Peyer's patch (tissue), 4 donors: Measurements from ENCODE around the gene CCDC192.

ENCODE experiments used
- CTCF ChIP-seq, 6 experiments: fragments of 450-650 bp in 4 of 6; fragments of 200-600 bp in 2 of 6; sonication (generic) in 1 of 6; IDR thresholded peaks; one replicate each; pipeline ENCODE4 v1.5.1; 2017 to 2019; ENCODE audit warnings: antibody characterized with exemption in 6 of 6, mild to moderate bottlenecking in 3 of 6, moderate library complexity in 1 of 6
- POLR2A ChIP-seq, 2 donors: fragments of 450-650 bp; IDR thresholded peaks; one replicate each; pipeline ENCODE4 v1.5.1; 2017; ENCODE audit warnings: antibody characterized with exemption in 2 of 2, mild to moderate bottlenecking in 2 of 2, moderate library complexity in 2 of 2

GRCh38 chr5:127969002-127969401 lies 265.8 kb downstream of the CCDC192 start:
- no peak for TF ChIP-seq CTCF (IDR thresholded peaks at IDR 0.05)
- TF ChIP-seq POLR2A (IDR thresholded peaks at IDR 0.05): no peak
